Gastroesophageal sphincter (tissue), 4 donors: ENCODE data around the gene ADCY2. TPM values are rescaled to one million over a fixed set of nuclear protein-coding genes. Genes with fewer than 3 reads are reported as not detected.

Source experiments
- ATAC-seq: fragments of 150-250 bp; one replicate; pipeline ENCODE4 v1.9.1; 2016; ENCODE audit warnings: mild to moderate bottlenecking, moderate library complexity
- H3K27ac ChIP-seq, 4 donors: fragments of 200-600 bp; sonication (generic) in 3 of 4; 1 replicate in 3 of 4; 2 replicates in 1 of 4; pipeline ENCODE4 v1.5.1; 2016 to 2019
- H3K27me3 ChIP-seq: fragments of 200-600 bp; sonication (generic); one replicate; pipeline ENCODE4 v1.5.1; 2019
- H3K36me3 ChIP-seq, 2 donors: fragments of 200-600 bp; sonication (generic); one replicate each; pipeline ENCODE4 v1.5.1; 2019; ENCODE audit warnings: control low read depth in 1 of 2
- H3K4me1 ChIP-seq, 3 donors: fragments of 200-600 bp; sonication (generic); 1 replicate in 2 of 3; 2 replicates in 1 of 3; pipeline ENCODE4 v1.5.1; 2016 to 2019; ENCODE audit warnings: control low read depth in 2 of 3
- H3K4me3 ChIP-seq, 2 donors: fragments of 200-600 bp; sonication (generic); one replicate each; pipeline ENCODE4 v1.5.1; 2019; ENCODE audit warnings: mild to moderate bottlenecking in 1 of 2, moderate library complexity in 1 of 2
- H3K9me3 ChIP-seq, 3 donors: fragments of 200-600 bp; sonication (generic); one replicate each; pipeline ENCODE4 v1.5.1; 2017 to 2019; ENCODE audit warnings: control low read depth in 2 of 3
- CTCF ChIP-seq, 4 experiments: fragments of 200-600 bp in 2 of 4; fragments of 450-650 bp in 2 of 4; sonication (generic) in 1 of 4; IDR thresholded peaks; one replicate each; pipeline ENCODE4 v1.5.1; 2017 to 2019; ENCODE audit warnings: antibody characterized with exemption in 4 of 4, mild to moderate bottlenecking in 2 of 4, moderate library complexity in 2 of 4
- EP300 ChIP-seq: sonication (generic); formaldehyde crosslinking; IDR thresholded peaks from one replicate; pipeline ENCODE4 v1.6.1; 2017; ENCODE audit warnings: antibody characterized with exemption, mild to moderate bottlenecking
- POLR2A ChIP-seq, 2 donors: fragments of 450-650 bp; IDR thresholded peaks; one replicate each; pipeline ENCODE4 v1.6.1; 2017; ENCODE audit warnings: antibody characterized with exemption in 2 of 2, mild to moderate bottlenecking in 2 of 2, moderate library complexity in 1 of 2
- POLR2AphosphoS5 ChIP-seq: sonication (generic); formaldehyde crosslinking; IDR thresholded peaks from one replicate; pipeline ENCODE4 v1.6.1; 2017; ENCODE audit warnings: antibody characterized with exemption
- WGBS, 2 donors: methylation state at CpG; one replicate each; pipeline ENCODE4 v1.1.5; 2018; ENCODE audit warnings: low coverage in 1 of 2; 5-methylcytosine and 5-hydroxymethylcytosine counted together
- total RNA-seq, 4 donors: library from RNA; depleted of rRNA; stranded (reverse); fragments of >200 nt; gene quantifications; one replicate each; pipeline ENCODE4 v1.1.0, GENCODE V29; 2016

The ADCY2 gene
- total RNA-seq, 4 donors from 2014 or later, result 5.8 to 15.9 (median 8.9) TPM

GRCh38 chr5:7473115-7473514 lies 77.2 kb downstream of the ADCY2 start:
- WGBS, 2 donors, result 93 to 100% methylated on average over 1 to 2 of the region's 2 CpGs
- Histone ChIP-seq H3K36me3 (no peaks in the 10 kb centered on the region), H3K4me3 (no peak overlapping the region), H3K4me1 (no peaks in the 10 kb centered on the region), H3K27me3 (no peaks in the 10 kb centered on the region), H3K27ac (no peak overlapping the region), H3K9me3 (no peaks in the 10 kb centered on the region)
- TF ChIP-seq CTCF (IDR thresholded peaks at IDR 0.05) (no peak), POLR2AphosphoS5 (no peak), EP300 (no peak), POLR2A (IDR thresholded peaks at IDR 0.05) (no peak)
- ATAC-seq, result no peak

GRCh38 chr5:7473668-7474215 lies 77.8 kb downstream of the ADCY2 start:
- H3K4me1 ChIP-seq, result no peaks in the 10 kb centered on the region
- no peak overlapping the region for H3K4me3 ChIP-seq
- no peak for ATAC-seq
- 40% methylated on average over 1 of the region's 1 CpG; no CpG with 5 or more reads in 1 of the 2 donors for WGBS, 2 donors
- no peaks in the 10 kb centered on the region for H3K27me3 ChIP-seq
- no peak for TF ChIP-seq EP300
- no peak for TF ChIP-seq POLR2A (IDR thresholded peaks at IDR 0.05)
- TF ChIP-seq CTCF (IDR thresholded peaks at IDR 0.05), result no peak
- no peak for TF ChIP-seq POLR2AphosphoS5
- no peaks in the 10 kb centered on the region for H3K9me3 ChIP-seq
- no peak overlapping the region for H3K27ac ChIP-seq
- H3K36me3 ChIP-seq, result no peaks in the 10 kb centered on the region

- no peak for ATAC-seq
- WGBS, 2 donors, result 94 to 95% methylated on average over 4 to 7 of the region's 12 CpGs
These were observed 79.0 kb downstream of the ADCY2 start for GRCh38 chr5:7474821-7475403.

GRCh38 chr5:7478459-7478858 lies 82.5 kb downstream of the ADCY2 start:
- no peak overlapping the region for H3K4me3 ChIP-seq
- ATAC-seq, result no peak
- no peaks in the 10 kb centered on the region for H3K9me3 ChIP-seq
- WGBS, 2 donors, result 35 to 58% methylated on average over 1 of the region's 1 CpG
- no peak for TF ChIP-seq EP300
- no peak for TF ChIP-seq CTCF (IDR thresholded peaks at IDR 0.05)
- no peak for TF ChIP-seq POLR2AphosphoS5
- TF ChIP-seq POLR2A (IDR thresholded peaks at IDR 0.05), result no peak
- no peaks in the 10 kb centered on the region for H3K4me1 ChIP-seq
- no peak overlapping the region for H3K27ac ChIP-seq
- no peaks in the 10 kb centered on the region for H3K36me3 ChIP-seq
- no peaks in the 10 kb centered on the region for H3K27me3 ChIP-seq

More at GRCh38 chr5:7474821-7475403, 79.0 kb downstream of the ADCY2 start:
- Histone ChIP-seq H3K4me1 (no peaks in the 10 kb centered on the region), H3K9me3 (no peaks in the 10 kb centered on the region), H3K27me3 (no peaks in the 10 kb centered on the region), H3K36me3 (no peaks in the 10 kb centered on the region), H3K4me3 (no peak overlapping the region), H3K27ac (no peak overlapping the region)
- TF ChIP-seq CTCF (IDR thresholded peaks at IDR 0.05) (no peak), POLR2A (IDR thresholded peaks at IDR 0.05) (no peak), POLR2AphosphoS5 (no peak), EP300 (no peak)

- 67 to 70% methylated on average over 2 to 3 of the region's 7 CpGs for WGBS, 2 donors
These were observed 92.8 kb downstream of the ADCY2 start for GRCh38 chr5:7488734-7489133.

More at GRCh38 chr5:7488734-7489133, 92.8 kb downstream of the ADCY2 start:
- H3K9me3 ChIP-seq, result no peaks in the 10 kb centered on the region
- no peak overlapping the region for H3K27ac ChIP-seq
- TF ChIP-seq POLR2A (IDR thresholded peaks at IDR 0.05), result no peak
- TF ChIP-seq CTCF (IDR thresholded peaks at IDR 0.05), result no peak
- TF ChIP-seq EP300, result no peak
- no peak for TF ChIP-seq POLR2AphosphoS5
- no peak for ATAC-seq
- H3K36me3 ChIP-seq, result no peaks in the 10 kb centered on the region
- H3K4me3 ChIP-seq, result no peak overlapping the region
- peaks cover 0 to under 1% (median 0%) of the 10 kb centered on the region in 3 donors for H3K4me1 ChIP-seq
- H3K27me3 ChIP-seq, result no peaks in the 10 kb centered on the region
